HepG2 (cell line): ENCODE measurements around the gene RAD18. TPM values are rescaled to one million over a fixed set of nuclear protein-coding genes. Genes with fewer than 3 reads are reported as not detected.

ENCODE experiments used
- AGO2 ChIP-seq: fragments of 200-400 bp; formaldehyde crosslinking; optimal IDR thresholded peaks from 2 replicates; pipeline ENCODE3; 2017; ENCODE audit warnings: mild to moderate bottlenecking, low read depth, low read length, moderate library complexity
- NBN ChIP-seq: fragments of 450-650 bp; conservative IDR thresholded peaks from 2 replicates; pipeline ENCODE4 v1.6.1; 2017
- NR2C2 ChIP-seq: sonication (generic); formaldehyde crosslinking; IDR thresholded peaks from 2 replicates; pipeline ENCODE4 v1.4.0; 2020; ENCODE audit warnings: missing genetic modification reagents, mild to moderate bottlenecking, moderate library complexity, borderline replicate concordance
- SP5 ChIP-seq: IDR thresholded peaks from 2 replicates; pipeline ENCODE4 v1.6.1; 2016; ENCODE audit warnings: low read depth, borderline replicate concordance
- ZNF761 ChIP-seq: sonication (generic); formaldehyde crosslinking; conservative IDR thresholded peaks from 2 replicates; pipeline ENCODE4 v1.4.0; 2020; ENCODE audit warnings: mild to moderate bottlenecking, missing genetic modification reagents
- polyA plus RNA-seq, 8 experiments: library from polyadenylated mRNA; depleted of rRNA in 3 of 8; stranded (reverse) in 7 of 8; unstranded in 1 of 8; fragments of >200 nt; fragmentation: Illumina TruSeq in 4 of 8; extraction: Trizol in 4 of 8; gene quantifications; 2 replicates each; pipeline versions ENCODE4 v1.2.1 to v1.2.3, GENCODE V29; 2011 to 2016; ENCODE audit warnings: low read depth in 4 of 8, missing spikeins in 1 of 8, mixed read lengths in 1 of 8; ENCODE audit not compliant: insufficient read depth in 1 of 8
- total RNA-seq, 5 experiments: library from RNA; depleted of rRNA; stranded (reverse); fragments of >200 nt; fragmentation: Illumina TruSeq; extraction: Trizol; gene quantifications; 2 replicates each; pipeline ENCODE4 v1.2.3, GENCODE V29; 2016; ENCODE audit warnings: low read depth in 1 of 5
- TF ChIP-seq, protein P1 (sequence below): sonication (generic); formaldehyde crosslinking; IDR thresholded peaks from 2 replicates; pipeline ENCODE4 v1.5.1; 2020; ENCODE audit warnings: mild to moderate bottlenecking, missing genetic modification reagents, borderline replicate concordance
- TF ChIP-seq, protein P2 (sequence below): IDR thresholded peaks from 2 replicates; pipeline ENCODE4 v1.6.1; 2016; ENCODE audit warnings: missing compliant biosample characterization, missing genetic modification reagents, borderline replicate concordance
- TF ChIP-seq, protein P3 (sequence below): sonication (generic); formaldehyde crosslinking; IDR thresholded peaks from 2 replicates; pipeline ENCODE4 v1.5.0; 2020; ENCODE audit warnings: mild to moderate bottlenecking, missing genetic modification reagents, borderline replicate concordance

The RAD18 gene
- total and polyA plus RNA-seq, 2 of the 13 experiments (the other 11 are each of a cell fraction or from before 2014, with no cell fraction given), result 5.9 to 20.7 TPM

DNA sequence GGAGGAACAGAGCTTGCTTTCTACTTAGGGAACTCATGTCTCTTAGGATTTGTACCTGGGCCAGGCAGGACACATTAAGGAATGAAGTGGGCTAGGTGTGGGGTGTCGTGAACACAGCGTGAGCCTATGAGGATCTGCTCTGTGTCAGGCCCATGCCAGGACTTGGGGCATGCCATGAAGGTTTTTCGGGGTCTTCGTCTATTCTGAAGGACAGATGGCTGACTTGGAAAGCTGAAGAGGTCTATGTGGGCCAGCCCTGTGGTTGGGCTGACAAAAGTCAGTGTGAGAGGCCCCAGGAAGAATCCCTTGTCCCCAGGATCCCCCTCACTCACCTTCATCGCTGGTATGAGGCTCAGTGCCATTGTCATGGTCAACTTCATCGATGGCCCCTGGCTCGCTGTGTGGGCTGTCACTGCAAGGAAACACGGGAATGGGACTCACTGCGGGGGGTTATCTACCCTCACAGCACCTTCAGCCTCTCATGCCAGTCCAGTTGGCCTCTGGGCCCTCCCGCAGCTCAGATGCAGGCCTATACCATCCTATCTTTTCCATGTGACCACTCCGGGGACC is 46.8 kb upstream of the RAD18 start (continued):
- TF ChIP-seq, protein P1, sequence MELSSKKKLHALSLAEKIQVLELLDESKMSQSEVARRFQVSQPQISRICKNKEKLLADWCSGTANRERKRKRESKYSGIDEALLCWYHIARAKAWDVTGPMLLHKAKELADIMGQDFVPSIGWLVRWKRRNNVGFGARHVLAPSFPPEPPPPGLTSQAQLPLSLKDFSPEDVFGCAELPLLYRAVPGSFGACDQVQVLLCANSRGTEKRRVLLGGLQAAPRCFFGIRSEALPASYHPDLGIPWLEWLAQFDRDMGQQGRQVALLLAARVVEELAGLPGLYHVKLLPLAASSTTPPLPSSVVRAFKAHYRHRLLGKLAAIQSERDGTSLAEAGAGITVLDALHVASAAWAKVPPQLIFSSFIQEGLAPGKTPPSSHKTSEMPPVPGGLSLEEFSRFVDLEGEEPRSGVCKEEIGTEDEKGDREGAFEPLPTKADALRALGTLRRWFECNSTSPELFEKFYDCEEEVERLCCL (CRISPR knock-in tag), result no peak
- no peak for TF ChIP-seq NBN
- TF ChIP-seq NR2C2 (CRISPR knock-in tag), result no peak
- no peak for TF ChIP-seq SP5 (CRISPR knock-in tag)
- no peak for TF ChIP-seq AGO2
- TF ChIP-seq, protein P2, sequence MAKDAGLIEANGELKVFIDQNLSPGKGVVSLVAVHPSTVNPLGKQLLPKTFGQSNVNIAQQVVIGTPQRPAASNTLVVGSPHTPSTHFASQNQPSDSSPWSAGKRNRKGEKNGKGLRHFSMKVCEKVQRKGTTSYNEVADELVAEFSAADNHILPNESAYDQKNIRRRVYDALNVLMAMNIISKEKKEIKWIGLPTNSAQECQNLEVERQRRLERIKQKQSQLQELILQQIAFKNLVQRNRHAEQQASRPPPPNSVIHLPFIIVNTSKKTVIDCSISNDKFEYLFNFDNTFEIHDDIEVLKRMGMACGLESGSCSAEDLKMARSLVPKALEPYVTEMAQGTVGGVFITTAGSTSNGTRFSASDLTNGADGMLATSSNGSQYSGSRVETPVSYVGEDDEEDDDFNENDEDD (CRISPR knock-in tag), result no peak
- no peak for TF ChIP-seq ZNF761 (CRISPR knock-in tag)
- TF ChIP-seq, protein P3, sequence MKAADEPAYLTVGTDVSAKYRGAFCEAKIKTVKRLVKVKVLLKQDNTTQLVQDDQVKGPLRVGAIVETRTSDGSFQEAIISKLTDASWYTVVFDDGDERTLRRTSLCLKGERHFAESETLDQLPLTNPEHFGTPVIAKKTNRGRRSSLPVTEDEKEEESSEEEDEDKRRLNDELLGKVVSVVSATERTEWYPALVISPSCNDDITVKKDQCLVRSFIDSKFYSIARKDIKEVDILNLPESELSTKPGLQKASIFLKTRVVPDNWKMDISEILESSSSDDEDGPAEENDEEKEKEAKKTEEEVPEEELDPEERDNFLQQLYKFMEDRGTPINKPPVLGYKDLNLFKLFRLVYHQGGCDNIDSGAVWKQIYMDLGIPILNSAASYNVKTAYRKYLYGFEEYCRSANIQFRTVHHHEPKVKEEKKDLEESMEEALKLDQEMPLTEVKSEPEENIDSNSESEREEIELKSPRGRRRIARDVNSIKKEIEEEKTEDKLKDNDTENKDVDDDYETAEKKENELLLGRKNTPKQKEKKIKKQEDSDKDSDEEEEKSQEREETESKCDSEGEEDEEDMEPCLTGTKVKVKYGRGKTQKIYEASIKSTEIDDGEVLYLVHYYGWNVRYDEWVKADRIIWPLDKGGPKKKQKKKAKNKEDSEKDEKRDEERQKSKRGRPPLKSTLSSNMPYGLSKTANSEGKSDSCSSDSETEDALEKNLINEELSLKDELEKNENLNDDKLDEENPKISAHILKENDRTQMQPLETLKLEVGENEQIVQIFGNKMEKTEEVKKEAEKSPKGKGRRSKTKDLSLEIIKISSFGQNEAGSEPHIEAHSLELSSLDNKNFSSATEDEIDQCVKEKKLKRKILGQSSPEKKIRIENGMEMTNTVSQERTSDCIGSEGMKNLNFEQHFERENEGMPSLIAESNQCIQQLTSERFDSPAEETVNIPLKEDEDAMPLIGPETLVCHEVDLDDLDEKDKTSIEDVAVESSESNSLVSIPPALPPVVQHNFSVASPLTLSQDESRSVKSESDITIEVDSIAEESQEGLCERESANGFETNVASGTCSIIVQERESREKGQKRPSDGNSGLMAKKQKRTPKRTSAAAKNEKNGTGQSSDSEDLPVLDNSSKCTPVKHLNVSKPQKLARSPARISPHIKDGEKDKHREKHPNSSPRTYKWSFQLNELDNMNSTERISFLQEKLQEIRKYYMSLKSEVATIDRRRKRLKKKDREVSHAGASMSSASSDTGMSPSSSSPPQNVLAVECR (CRISPR knock-in tag), result no peak
